Body of pancreas (tissue), 4 donors: ENCODE results near the gene ZBTB20. TPM values are rescaled to one million over a fixed set of nuclear protein-coding genes. Genes with fewer than 3 reads are reported as not detected.

ENCODE experiments used
- ATAC-seq: fragments of 150-250 bp; one replicate; pipeline ENCODE4 v1.9.1; 2016
- DNase-seq, 4 donors: peaks; one replicate each; pipeline ENCODE4 v3.0.0-alpha.2; 2019
- H3K27ac ChIP-seq, 4 donors: fragments of 200-600 bp; sonication (generic); 1 replicate in 3 of 4; 2 replicates in 1 of 4; pipeline versions ENCODE4 v1.5.1 to v1.6.1; 2016 to 2019; ENCODE audit warnings: mild to moderate bottlenecking in 1 of 4, mixed read lengths in 1 of 4, moderate library complexity in 1 of 4
- H3K27me3 ChIP-seq, 2 donors: fragments of 200-600 bp; sonication (generic); one replicate each; pipeline ENCODE4 v1.6.0; 2016; ENCODE audit warnings: mild to moderate bottlenecking in 1 of 2
- H3K36me3 ChIP-seq, 2 donors: fragments of 200-600 bp; sonication (generic); replicated peaks in 1 of 2; 2 replicates each; pipeline ENCODE4 v1.5.1; 2016; ENCODE audit warnings: low read depth in 2 of 2; ENCODE audit not compliant: insufficient read depth in 1 of 2
- H3K4me1 ChIP-seq: fragments of 200-600 bp; sonication (generic); one replicate; pipeline ENCODE4 v1.6.0; 2016
- H3K4me3 ChIP-seq, 2 donors: fragments of 200-600 bp; sonication (generic); 1 replicate in 1 of 2; 2 replicates in 1 of 2; pipeline ENCODE4 v1.5.1; 2016 to 2019
- H3K9me3 ChIP-seq, 3 donors: fragments of 200-600 bp; sonication (generic); 1 replicate in 2 of 3; 2 replicates in 1 of 3; pipeline ENCODE4 v1.5.1; 2016
- CTCF ChIP-seq, 7 experiments: fragments of 450-650 bp in 4 of 7; fragments of 200-600 bp in 3 of 7; sonication (generic) in 3 of 7; IDR thresholded peaks; one replicate each; pipeline ENCODE4 v1.5.1; 2016 to 2019; ENCODE audit warnings: antibody characterized with exemption in 7 of 7
- POLR2A ChIP-seq, 3 donors: fragments of 450-650 bp; IDR thresholded peaks; one replicate each; pipeline ENCODE4 v1.6.1; 2016; ENCODE audit warnings: antibody characterized with exemption in 3 of 3, mild to moderate bottlenecking in 2 of 3
- WGBS, 2 donors: methylation state at CpG; one replicate each; pipeline ENCODE4 v1.1.5; 2017; 5-methylcytosine and 5-hydroxymethylcytosine counted together
- intact Hi-C: fragments of 100-400 bp; cut with DNase I; formaldehyde crosslinking; loops from one replicate; pipeline ENCODE4 v1.15.1; 2023
- total RNA-seq, 2 donors: library from RNA; depleted of rRNA; stranded (reverse); fragments of >200 nt; gene quantifications; one replicate each; pipeline ENCODE4 v1.1.0, GENCODE V29; 2016

Gene ZBTB20
- total RNA-seq, 2 donors from 2014 or later, result 48.3 to 77.1 TPM

- intact Hi-C loops, result no loop called here
- Histone ChIP-seq H3K36me3 (no peaks in the 10 kb centered on the region), H3K4me1 (peaks cover 7% of the 10 kb centered on the region), H3K4me3 (no peak overlapping the region), H3K27me3 (no peaks in the 10 kb centered on the region), H3K27ac (no peak overlapping the region), H3K9me3 (no peaks in the 10 kb centered on the region)
- DNase-seq, result no peak
- no peak for TF ChIP-seq POLR2A (IDR thresholded peaks at IDR 0.05)
- no peak for TF ChIP-seq CTCF (IDR thresholded peaks at IDR 0.05)
- 95 to 100% methylated on average over 1 of the region's 1 CpG for WGBS, 2 donors
- no peak for ATAC-seq
Observed at GRCh38 chr3:114556657-114557213, 590.4 kb downstream of the ZBTB20 start.

- Histone ChIP-seq H3K27ac (no peak overlapping the region), H3K27me3 (no peaks in the 10 kb centered on the region), H3K4me3 (no peak overlapping the region), H3K36me3 (no peaks in the 10 kb centered on the region), H3K9me3 (no peaks in the 10 kb centered on the region), H3K4me1 (peaks cover 7% of the 10 kb centered on the region)
- no peak for DNase-seq
- TF ChIP-seq CTCF (IDR thresholded peaks at IDR 0.05) (no peak), POLR2A (IDR thresholded peaks at IDR 0.05) (no peak)
- ATAC-seq, result no peak
- intact Hi-C loops, result no loop called here
- WGBS, 2 donors, result 65 to 68% methylated on average over 1 of the region's 1 CpG
Observed at GRCh38 chr3:114554731-114555130, 592.4 kb downstream of the ZBTB20 start.

GRCh38 chr3:114553949-114554593, 593.0 kb downstream of the ZBTB20 start:
- Histone ChIP-seq H3K9me3 (no peaks in the 10 kb centered on the region), H3K27ac (no peak overlapping the region), H3K36me3 (no peaks in the 10 kb centered on the region), H3K4me3 (no peak overlapping the region), H3K4me1 (peaks cover 7% of the 10 kb centered on the region), H3K27me3 (no peaks in the 10 kb centered on the region)
- intact Hi-C loops, result no loop called here
- TF ChIP-seq POLR2A (IDR thresholded peaks at IDR 0.05), result no peak
- TF ChIP-seq CTCF (IDR thresholded peaks at IDR 0.05), result no peak
- no peak for ATAC-seq
- WGBS, 2 donors, result 80 to 89% methylated on average over 3 of the region's 3 CpGs
- no peak for DNase-seq

GRCh38 chr3:114552527-114552812, 594.6 kb downstream of the ZBTB20 start:
- TF ChIP-seq POLR2A (IDR thresholded peaks at IDR 0.05) (no peak), CTCF (IDR thresholded peaks at IDR 0.05) (no peak)
- no peaks in the 10 kb centered on the region for H3K36me3 ChIP-seq
- H3K27me3 ChIP-seq, result no peaks in the 10 kb centered on the region
- WGBS, 2 donors, result 93 to 100% methylated on average over 1 of the region's 1 CpG
- intact Hi-C loops, result no loop called here
- DNase-seq, result no peak
- no peak overlapping the region for H3K27ac ChIP-seq
- H3K4me3 ChIP-seq, result no peak overlapping the region
- no peak for ATAC-seq
- no peaks in the 10 kb centered on the region for H3K4me1 ChIP-seq
- no peaks in the 10 kb centered on the region for H3K9me3 ChIP-seq
